Type B pancreatic cell (in vitro differentiated cells): ENCODE results near the gene ZNF439. TPM values are rescaled to one million over a fixed set of nuclear protein-coding genes. Genes with fewer than 3 reads are reported as not detected.
A peak's percentile ranks its signal among the peaks of the same experiment; 100 is the strongest.
"Not testable (repeated sequence)": the region's sequence is repeated elsewhere in the genome, so short reads cannot be mapped to it uniquely, and the experiment has no call there.

ENCODE experiments used
- DNase-seq: peaks from one replicate; pipeline ENCODE4 v3.0.0; 2021; ENCODE audit warnings: mixed read lengths; ENCODE audit not compliant: unreplicated experiment; ENCODE audit errors: extremely low spot score
- H3K27ac Mint-ChIP-seq: 2 replicates; pipeline ENCODE4 v1.8.0; 2021; ENCODE audit warnings: mild to moderate bottlenecking, mixed read lengths
- H3K27me3 Mint-ChIP-seq: 2 replicates; pipeline ENCODE4 v1.8.0; 2021; ENCODE audit warnings: mixed read lengths
- H3K36me3 Mint-ChIP-seq: 2 replicates; pipeline ENCODE4 v1.8.0; 2021; ENCODE audit warnings: mixed read lengths
- H3K4me1 Mint-ChIP-seq: one replicate; pipeline ENCODE4 v1.8.0; 2021; ENCODE audit warnings: mixed read lengths; ENCODE audit not compliant: unreplicated experiment
- H3K4me3 Mint-ChIP-seq: 2 replicates; pipeline ENCODE4 v1.8.0; 2021; ENCODE audit warnings: mild to moderate bottlenecking, mixed read lengths
- H3K9me3 Mint-ChIP-seq: 2 replicates; pipeline ENCODE4 v1.8.0; 2021; ENCODE audit warnings: mixed read lengths
- CTCF ChIP-seq: fragments of 200-600 bp; sonication (generic); conservative IDR thresholded peaks from 2 replicates; pipeline ENCODE4 v1.5.0; 2021; ENCODE audit warnings: antibody characterized with exemption, mild to moderate bottlenecking
- total RNA-seq: library from RNA; stranded (reverse); gene quantifications from 2 replicates; pipeline ENCODE4 v1.2.1, GENCODE V29; 2021; ENCODE audit warnings: low replicate concordance

ZNF439 gene
- total RNA-seq, 1 donor from 2014 or later: 2.1 TPM

- H3K27ac Mint-ChIP-seq: no peak overlapping the region
- DNase-seq: no peak
- no peak for TF ChIP-seq CTCF
- H3K4me3 Mint-ChIP-seq: no peak overlapping the region
- no peaks in the 10 kb centered on the region for H3K4me1 Mint-ChIP-seq
- no peaks in the 10 kb centered on the region for H3K9me3 Mint-ChIP-seq
- no peaks in the 10 kb centered on the region for H3K27me3 Mint-ChIP-seq
- no peaks in the 10 kb centered on the region for H3K36me3 Mint-ChIP-seq
Measured at GRCh38 chr19:11843722-11844121, 4.8 kb upstream of the ZNF439 start.

- not testable (repeated sequence) for H3K4me1 Mint-ChIP-seq, H3K9me3 Mint-ChIP-seq, H3K27me3 Mint-ChIP-seq, H3K4me3 Mint-ChIP-seq, DNase-seq, H3K27ac Mint-ChIP-seq, H3K36me3 Mint-ChIP-seq
Measured at GRCh38 chr19:11847615-11848014, 911 bp upstream of the ZNF439 start.

- no peak for TF ChIP-seq CTCF
- Mint-ChIP-seq H3K36me3 (no peaks in the 10 kb centered on the region), H3K27me3 (no peaks in the 10 kb centered on the region), H3K27ac (no peak overlapping the region), H3K4me1 (no peaks in the 10 kb centered on the region), H3K4me3 (peak overlapping the region; percentile 76), H3K9me3 (peaks cover 5% of the 10 kb centered on the region)
- DNase-seq: no peak
Measured at GRCh38 chr19:11848200-11848593, 329 bp upstream of the ZNF439 start.

- H3K4me3 Mint-ChIP-seq, H3K9me3 Mint-ChIP-seq, H3K27ac Mint-ChIP-seq, DNase-seq, H3K4me1 Mint-ChIP-seq, H3K27me3 Mint-ChIP-seq, H3K36me3 Mint-ChIP-seq: not testable (repeated sequence)
Measured at GRCh38 chr19:11850289-11850688, 1.8 kb downstream of the ZNF439 start.

- peaks cover 14% of the 10 kb centered on the region for H3K9me3 Mint-ChIP-seq
- no peak overlapping the region for H3K4me3 Mint-ChIP-seq
- H3K27ac Mint-ChIP-seq: no peak overlapping the region
- TF ChIP-seq CTCF: no peak
- H3K27me3 Mint-ChIP-seq: no peaks in the 10 kb centered on the region
- no peak for DNase-seq
- peaks cover 8% of the 10 kb centered on the region for H3K36me3 Mint-ChIP-seq
- no peaks in the 10 kb centered on the region for H3K4me1 Mint-ChIP-seq
Measured at GRCh38 chr19:11853358-11853757, 4.8 kb downstream of the ZNF439 start.

- DNase-seq: no peak
- H3K9me3 Mint-ChIP-seq: peaks cover 9% of the 10 kb centered on the region
- peak overlapping the region; percentile 97 for H3K27ac Mint-ChIP-seq
- H3K27me3 Mint-ChIP-seq: no peaks in the 10 kb centered on the region
- peak overlapping the region; percentile 64 for H3K4me3 Mint-ChIP-seq
- H3K4me1 Mint-ChIP-seq: no peaks in the 10 kb centered on the region
- no peak for TF ChIP-seq CTCF
- H3K36me3 Mint-ChIP-seq: peaks cover 8% of the 10 kb centered on the region
Measured at GRCh38 chr19:11856596-11857250, 8.2 kb downstream of the ZNF439 start.

GRCh38 chr19:11860721-11861120 is 12.2 kb downstream of the ZNF439 start:
- Mint-ChIP-seq H3K36me3 (peaks cover 8% of the 10 kb centered on the region), H3K4me3 (no peak overlapping the region), H3K4me1 (no peaks in the 10 kb centered on the region), H3K27ac (no peak overlapping the region), H3K9me3 (peaks cover 9% of the 10 kb centered on the region), H3K27me3 (no peaks in the 10 kb centered on the region)
- no peak for TF ChIP-seq CTCF
- DNase-seq: no peak
